GM19035 (cell line): ENCODE data around the gene GLDC.
"Not testable (repeated sequence)": the region's sequence is repeated elsewhere in the genome, so short reads cannot be mapped to it uniquely, and the experiment has no call there.

ENCODE experiments used
- ATAC-seq: cut with Tn5 transposase; IDR thresholded peaks from one replicate; pipeline ENCODE4 v1.9.1; 2021; ENCODE audit not compliant: unreplicated experiment

GLDC gene

DNA sequence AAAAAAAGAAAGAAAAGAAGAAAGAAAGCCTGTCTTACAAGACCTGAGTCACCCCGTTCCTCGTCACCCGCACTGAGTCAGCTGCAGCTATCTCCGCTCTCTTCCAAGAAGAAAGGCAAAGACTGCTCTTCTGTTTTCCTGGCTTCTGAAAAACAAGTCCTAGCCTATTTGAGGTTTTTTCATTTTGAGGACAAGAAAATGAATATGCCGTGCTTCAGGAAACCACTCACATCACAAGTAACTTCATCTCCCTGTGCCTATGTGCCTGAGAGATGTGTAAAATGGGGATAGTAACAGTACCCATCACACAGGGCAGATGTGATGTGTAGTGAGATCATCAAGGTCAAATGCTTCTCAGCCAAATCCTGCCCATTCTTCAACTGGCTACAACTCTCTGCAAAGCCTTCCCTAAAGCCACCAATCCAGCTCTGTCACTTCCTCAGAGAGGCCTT is 78.4 kb downstream of the GLDC start:
- ATAC-seq, result no peak

DNA sequence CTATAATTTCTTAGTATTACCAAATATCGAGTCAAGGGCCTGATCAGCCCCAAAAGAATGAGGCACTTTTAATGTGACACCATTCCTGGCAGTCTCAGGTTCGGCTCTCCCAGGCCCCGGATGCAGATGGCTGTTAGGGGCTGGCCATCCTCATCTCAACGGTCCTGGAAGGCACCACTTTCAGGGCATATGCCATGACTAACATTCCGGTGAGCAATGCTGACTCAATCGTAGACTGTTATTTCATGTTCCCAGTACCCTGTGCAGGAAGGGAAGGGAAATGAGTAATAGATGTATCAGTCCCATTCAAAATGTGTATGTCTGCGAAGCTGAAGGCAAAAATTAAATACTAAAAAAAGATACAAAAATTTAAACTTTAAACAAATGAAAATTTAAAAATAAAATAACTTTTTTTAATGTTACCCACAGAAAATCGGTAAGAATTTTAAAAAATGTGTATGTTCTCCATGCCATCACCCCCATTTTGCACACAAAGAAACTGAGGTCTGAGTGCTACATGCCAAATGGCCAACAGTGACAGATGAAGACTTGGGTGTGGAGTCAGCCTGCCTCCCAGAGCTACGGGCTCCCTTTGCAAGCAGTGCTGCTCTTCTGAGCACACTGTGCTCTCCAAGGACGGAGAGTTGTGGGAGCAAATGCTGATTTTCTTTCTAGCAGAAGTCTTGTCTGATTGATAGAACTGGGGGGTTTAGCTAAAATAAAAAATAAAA is 79.0 kb downstream of the GLDC start:
- peak; percentile 72 for ATAC-seq

DNA sequence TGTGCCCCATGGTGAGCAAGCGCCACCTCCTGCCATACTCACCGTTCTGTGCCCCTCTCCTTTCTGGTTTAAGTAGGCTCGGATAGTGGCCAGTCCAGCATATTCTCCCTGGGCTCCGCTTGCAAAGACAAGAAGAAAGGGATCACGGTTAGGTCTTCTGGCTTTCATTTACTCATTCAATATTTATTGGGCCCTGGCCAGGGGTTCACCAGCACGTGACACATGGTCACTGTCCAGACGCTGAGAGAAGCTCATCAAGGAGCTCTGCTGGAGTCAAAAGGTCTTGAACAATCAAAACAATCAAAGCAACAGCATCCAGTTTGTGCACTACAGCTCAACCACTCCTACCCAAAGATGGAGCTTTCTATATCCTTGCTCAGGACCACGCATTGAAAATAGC is 80.2 kb downstream of the GLDC start:
- no peak for ATAC-seq

DNA sequence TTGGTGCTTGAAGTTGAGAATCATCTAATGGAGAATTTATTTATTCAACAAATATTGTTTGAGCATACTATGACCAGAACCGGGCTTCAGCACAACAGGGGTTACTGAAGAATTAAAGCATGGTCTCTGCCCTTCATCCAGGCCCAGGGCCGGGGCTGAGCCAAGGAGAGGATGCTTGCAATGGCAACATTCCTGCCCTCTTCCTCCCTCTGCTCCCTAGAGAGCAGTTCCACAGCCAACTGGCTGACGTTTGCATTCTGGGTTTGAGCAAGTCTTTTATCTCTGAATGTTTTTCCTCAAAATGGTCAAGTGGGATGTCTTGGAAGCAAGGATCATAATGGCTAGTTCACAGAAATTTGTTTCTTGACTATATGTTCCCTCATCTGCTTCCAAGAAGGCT is 80.7 kb downstream of the GLDC start:
- no peak for ATAC-seq

DNA sequence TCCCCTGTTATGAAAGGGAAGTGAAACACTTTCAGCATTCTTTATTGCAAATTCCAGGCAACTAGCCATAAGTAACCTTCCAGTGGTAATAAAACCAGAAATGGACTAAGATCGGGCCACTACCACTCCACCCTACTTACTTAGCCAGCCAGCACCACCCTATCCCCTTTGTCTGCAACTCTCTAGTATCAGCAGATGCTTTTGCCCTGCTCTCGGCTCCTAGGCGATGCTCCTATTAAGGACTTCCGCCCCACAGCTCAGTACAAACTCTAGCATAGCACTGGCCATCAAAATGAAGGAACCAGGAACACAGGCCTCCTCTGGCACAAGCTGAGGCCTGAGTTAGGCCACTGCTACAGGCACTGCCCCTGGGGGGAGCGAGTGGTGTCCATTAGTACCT is 81.2 kb downstream of the GLDC start:
- no peak for ATAC-seq

DNA sequence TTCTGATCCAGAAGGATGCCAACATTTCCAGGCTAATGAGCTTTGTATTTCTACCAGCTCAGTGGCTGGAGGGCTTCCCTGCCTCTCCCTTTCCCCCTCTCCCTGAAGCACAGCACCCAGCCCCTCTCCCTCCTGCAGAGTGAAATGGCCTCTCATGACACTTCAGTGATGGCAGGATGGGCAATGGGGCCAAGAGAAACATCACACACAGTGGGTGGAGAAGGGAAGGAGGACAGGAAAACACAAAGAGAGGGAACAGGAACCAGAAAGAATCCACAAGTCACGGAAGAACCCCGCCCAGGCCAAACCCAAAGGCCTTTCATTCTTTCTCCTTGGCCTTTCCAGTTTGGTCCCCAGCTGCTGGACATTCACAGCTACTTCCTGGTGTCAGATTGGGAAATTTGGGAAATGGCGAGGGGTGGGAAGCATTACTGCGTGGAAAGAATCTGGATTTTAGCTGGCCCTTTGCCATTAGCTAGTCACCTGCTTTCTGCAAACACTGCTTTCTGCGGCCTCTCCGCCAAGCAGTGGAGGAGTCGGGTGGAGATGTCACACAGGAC is 82.6 kb downstream of the GLDC start:
- no peak for ATAC-seq

DNA sequence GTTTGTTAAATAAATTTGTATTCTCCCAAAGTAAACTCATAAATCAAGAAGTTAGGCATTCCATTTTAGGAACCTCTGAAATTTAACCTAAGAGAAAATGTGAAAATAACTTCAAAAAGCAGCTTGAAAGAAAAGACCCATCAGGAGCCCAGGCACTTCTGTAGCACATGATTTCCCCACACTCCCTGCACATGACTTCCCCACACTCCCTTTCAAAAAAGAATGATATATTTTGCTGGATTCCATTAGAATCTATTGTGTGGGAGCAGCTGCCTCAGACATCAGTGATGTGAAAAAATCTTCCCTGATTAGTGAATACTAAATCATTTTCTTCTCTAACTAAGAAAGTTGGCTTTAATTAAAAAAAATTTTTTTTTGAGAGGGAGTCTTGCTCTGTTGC is 83.3 kb downstream of the GLDC start:
- no peak for ATAC-seq

DNA sequence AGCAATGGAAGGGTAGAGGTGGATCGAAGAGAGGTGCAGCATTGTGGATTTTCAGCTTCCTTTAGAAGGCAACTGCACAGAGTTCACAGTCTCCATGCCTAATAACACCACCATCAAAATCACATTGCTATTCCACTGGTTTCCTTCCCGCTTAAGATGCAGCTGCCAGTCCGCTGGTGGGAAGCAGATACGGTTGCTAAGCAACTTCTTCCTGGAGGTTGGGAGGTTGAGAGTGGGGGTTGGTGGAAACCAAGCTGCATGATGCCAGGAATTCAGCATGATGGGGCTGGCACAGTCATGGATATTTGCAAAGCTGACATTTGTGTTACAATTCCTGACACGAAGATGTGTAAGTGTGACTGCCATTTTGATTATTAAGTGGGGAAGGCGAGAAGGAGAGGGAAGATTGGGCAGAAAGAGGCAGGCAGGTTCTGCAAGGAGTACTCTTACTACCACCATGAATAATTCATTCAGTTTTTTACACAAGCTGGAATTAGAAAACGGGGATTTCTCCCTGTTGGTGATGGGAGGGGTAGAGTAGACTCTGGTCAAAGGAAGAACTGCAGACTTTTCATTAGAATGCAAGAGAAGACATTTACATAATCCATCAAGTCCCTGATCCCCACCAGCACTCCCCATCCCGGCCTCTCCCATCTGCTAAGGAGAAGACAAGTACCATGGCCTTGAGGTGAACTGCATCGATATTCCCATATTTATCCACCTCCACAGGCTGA is 87.5 kb downstream of the GLDC start:
- ATAC-seq, result no peak

DNA sequence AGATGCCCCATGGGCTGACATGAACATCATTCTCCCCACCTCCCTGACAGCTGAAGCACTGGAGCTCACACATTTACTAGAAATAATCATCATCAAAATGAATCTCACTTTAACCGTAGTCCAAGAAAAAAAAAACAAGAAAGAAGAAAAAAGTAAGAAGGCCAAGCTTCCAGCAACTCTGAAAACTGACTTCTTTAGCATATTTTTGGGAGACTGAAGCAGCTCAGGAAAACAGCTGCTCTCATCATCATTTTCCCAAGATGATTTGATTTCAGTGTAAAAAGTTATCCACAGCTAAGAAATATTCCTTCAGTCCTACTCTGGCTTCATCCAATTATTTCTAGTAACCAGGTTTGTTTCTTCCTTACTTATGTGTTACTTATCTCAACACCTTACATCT is 91.7 kb downstream of the GLDC start:
- no peak for ATAC-seq

DNA sequence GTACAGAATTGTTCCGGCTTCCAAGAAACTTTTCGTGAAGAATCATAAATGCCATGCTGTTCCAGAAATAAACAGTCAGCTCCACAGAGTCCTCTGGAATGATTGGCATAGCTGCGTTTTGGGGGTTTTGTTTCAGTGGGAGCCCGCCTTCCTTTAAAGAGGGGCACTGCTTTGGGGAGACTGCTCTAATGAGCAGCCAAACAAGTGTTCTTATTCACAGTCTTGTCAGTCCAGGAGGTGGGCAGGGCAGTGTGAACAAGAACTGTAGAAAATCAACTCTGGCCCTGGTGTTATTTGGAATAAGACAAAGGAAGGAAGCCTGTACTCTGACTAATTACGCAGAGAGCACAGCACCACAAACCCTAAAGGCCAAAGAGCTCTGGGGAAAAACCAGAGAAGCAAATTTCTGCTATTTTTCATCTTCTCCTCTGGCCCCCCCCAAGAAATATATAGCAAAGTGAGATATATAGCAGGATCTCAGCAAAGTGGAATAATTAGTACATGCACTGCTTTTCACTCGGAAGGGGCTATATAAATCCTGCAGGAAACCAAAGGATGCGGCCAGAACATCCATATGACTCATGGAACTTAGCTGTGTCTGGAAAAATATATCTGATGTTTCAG is 92.9 kb downstream of the GLDC start:
- no peak for ATAC-seq

DNA sequence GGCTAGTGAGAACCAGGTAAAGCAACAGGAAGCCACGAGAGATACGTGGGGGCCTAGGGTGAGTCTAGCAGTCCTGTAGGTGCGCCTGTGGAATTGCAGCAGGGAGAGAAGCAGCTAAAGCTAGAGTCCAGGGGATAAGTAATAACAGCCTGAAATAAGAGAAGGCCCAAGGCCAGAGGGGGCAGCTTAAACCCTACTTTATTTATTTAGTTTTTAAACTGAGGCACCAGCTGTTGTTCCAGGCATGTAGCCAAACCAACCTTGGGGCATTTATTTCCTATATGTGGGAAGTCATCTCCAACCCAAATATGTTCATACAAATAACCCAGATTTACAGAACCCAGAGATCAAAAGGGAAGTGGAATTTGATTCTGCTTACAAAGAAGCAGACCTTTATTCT is 93.5 kb downstream of the GLDC start:
- no peak for ATAC-seq

DNA sequence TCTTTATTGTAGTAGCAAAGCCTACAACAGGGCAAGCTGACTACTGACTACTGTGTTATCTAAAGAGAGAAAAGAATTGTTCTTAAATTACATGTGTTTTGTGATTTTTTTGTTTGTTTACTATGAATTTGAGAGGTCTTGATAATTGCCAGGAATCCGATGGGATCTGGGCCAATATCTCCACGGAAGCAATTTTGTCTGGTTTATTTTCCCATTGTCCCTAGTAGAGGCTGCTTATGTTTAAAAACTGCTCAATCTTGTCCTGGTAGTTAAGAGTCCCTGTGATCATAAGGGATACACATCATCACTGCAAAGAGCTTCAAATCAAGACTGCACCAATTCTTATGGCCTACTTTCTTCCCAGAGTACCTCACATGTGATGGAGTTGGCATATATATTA is 94.4 kb downstream of the GLDC start:
- ATAC-seq, result no peak

DNA sequence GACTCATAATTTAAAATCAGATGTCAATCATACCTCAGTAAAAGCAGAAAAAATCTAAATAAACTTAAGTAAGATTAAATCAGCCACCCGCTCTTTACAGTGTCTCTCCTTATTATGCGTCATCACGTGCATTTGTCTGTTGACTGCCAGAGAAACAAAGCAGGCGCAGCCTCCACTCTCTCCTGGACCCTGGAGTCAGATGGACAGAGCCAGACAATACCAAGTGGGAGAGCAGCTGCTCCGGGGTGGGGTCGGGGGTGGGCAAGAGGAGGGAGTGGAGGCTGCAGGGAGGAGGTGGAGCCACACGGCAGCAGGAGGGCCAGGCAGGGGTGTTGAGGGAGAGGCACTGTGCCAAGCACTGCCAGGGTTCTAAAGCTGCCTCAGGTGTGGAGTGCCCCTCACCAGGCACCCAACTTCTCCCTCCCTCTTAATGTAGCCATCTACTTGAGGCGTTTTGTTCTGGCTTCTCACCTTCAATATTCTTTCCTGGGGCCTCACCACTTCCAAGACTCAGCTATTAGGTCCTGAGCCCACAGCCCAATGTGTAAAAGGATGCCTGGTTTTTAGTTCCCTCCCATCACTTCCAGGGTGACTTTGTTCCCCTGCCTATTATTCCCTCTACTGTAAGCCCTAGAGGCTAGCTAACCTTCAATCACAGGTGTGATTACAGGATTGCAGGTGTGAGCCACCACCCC is 96.3 kb downstream of the GLDC start:
- ATAC-seq, result no peak

DNA sequence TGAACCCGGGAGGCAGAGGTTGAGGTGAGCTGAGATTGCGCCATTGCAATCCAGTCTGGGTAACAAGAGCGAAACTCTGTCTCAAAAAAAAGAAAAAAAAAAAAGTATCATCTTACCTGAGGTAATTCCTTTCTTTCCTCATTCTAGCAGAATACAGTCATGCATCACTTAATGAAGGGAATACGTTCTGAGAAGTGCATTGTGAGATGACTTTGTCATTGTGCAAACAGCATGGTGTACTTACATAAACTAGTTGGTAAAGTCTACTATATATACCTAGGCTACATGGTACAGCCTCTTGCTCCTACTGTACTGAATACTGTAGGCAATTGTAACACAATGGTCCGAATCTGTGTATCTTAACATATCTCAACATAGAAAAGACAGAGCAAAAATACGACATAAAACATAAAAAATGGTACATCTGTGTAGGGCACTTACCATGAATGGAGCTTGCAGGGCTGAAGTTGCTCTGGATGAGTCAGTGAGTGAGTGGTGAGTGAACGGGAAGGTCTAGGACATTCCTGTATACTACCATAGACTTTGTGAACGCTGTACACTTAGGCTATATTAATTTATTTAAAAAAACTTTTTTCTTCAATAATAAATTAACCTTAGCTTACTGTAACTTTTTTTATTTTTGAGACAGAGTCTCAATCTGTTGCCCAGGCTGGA is 100.4 kb downstream of the GLDC start:
- no peak for ATAC-seq

DNA sequence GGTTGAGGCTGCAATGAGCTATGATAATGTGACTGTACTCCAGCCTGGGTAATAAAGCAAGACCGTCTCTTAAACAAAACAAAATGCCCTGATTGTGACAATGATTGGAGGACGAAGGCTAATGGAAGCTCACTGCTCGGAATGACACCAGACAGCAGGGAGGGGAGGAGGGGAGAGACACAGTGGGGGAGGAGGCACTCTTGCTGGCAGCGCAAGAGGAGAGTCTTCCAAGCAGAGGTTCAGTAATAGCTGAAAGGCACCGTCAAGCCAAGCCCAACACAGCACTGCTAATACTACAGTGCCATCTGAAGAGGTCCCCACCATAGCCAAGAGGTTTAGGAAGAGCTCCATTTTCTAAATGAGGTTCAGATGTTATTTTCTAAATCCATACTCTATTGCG is 102.3 kb downstream of the GLDC start:
- no peak for ATAC-seq

DNA sequence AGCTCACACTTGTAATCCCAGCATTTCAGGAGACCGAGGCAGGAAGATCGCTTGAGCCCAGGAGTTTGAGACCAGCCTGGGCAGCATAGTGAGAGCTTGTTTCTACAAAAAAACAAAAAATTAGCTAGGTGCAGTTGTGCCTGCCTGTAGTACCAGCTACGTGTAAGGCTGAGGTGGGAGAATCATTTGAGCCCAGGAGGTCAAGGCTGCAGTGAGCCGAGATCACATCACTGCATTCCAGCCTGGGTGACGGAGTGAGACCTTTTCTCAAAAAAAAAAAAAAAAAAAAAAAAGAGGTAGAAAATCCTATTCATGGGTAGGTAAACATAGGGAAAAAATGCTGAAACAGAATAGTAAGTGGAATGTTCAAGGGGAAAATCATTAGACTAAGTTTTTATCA is 102.9 kb downstream of the GLDC start:
- ATAC-seq, result not testable (repeated sequence)

DNA sequence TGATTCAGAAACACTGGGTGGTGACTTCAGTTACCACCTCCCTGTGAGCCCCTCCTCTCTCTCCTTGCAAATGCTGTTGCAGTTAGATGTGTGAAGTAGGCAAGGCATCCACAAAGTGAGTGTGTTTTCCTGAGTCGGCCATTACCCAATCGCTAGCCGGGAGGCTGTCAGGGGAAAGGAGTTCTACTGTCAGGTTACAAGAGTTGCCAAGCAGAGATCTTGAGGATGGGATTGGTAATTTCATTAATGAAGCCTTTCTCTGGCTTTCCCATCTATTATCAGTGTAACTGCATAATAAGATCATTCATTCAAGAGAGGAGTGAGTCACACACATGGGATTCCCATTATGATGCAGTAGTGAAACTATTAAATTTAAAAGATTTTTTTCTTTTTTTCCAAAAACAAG is 106.9 kb downstream of the GLDC start:
- ATAC-seq, result no peak

DNA sequence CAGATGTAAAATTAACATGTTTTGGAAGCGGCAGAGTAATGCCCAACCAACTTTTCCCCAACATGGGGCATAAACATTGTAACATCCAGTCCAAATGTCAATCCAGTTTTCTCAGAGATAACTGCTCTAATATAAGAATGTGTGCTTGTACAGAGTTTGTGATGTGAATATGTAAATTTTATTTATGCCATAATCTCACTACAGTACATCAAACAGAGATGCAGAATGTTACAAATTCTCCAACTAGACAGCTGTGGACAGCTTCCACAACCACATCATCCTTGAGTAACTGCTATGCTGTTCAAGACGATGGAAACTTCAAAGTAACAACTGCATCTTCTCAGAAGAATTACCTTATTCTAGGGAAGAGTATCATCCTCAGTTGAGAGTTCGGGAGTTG is 109.9 kb downstream of the GLDC start:
- ATAC-seq, result no peak

DNA sequence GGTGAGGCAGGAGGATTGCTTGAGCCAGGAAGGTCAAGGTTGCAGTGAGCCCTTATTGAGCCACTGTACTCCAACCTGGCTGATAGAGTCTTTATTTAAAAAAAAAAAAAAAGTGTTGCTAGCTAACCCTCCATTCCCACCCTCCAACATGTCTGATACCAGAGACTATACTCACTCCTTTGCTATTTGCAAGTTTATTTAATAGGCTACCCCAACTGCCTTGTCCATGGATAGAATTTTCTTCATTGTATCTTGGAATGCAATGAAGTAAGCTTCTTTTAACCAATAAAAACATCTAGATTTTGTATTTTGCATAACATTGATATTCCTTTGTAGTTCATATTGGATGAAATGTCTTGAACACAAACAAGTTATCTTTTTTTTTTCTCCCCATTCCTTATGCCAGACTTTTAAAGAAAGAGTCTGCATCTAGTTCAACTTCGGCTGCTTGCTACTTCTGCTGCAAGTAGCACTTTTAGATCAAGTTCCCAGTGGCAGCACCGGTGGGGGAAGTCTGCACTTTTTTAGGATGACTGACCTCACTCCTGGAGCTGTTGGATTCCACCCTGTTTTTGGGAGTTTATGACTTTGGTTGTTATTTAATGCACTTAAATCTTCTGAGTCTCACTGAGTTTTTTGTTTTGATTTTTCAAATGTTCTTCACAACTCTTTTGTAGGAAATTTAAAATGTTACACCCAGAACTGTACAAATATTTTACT is 120.0 kb downstream of the GLDC start:
- ATAC-seq, result no peak

DNA sequence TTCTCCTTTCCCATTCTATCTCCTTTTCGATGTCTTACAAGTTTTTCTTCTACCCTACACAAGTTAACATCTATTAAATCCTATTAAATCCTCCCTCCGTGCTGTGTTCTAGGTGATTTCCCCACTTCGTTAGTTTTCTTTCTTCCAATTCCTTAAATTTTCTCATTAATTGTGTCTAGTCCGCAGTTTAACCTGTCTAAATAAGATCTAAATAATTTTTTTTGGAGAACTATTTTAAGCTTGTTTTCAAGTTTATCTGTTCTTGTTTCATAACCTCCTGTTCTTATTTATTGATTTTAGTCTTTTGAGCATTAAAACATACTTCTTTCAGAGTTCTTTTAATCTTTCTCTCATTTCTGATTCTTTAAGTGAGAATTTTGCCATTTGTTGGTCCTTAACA is 123.3 kb downstream of the GLDC start:
- no peak for ATAC-seq
